Endometrial microvascular endothelial cells (primary cell): ENCODE data around the gene PGGHG. TPM values are rescaled to one million over a fixed set of nuclear protein-coding genes. Genes with fewer than 3 reads are reported as not detected.
"Not testable (repeated sequence)": the region's sequence is repeated elsewhere in the genome, so short reads cannot be mapped to it uniquely, and the experiment has no call there.

ENCODE experiments used
- in situ Hi-C: cut with HindIII; loops from 2 replicates; pipeline ENCODE4 v1.10.0; 2017; ENCODE audit warnings: low sequenced_read_pairs, low pct_unique_long_range_greater_than_20kb; ENCODE audit errors: inconsistent ontology term
- total RNA-seq: library from RNA; depleted of rRNA; stranded (reverse); fragments of >200 nt; gene quantifications from one replicate; pipeline ENCODE4 v1.2.3, GENCODE V29; 2015; ENCODE audit errors: inconsistent ontology term

The PGGHG gene
- total RNA-seq, 1 donor from 2014 or later, result 9.7 TPM

DNA sequence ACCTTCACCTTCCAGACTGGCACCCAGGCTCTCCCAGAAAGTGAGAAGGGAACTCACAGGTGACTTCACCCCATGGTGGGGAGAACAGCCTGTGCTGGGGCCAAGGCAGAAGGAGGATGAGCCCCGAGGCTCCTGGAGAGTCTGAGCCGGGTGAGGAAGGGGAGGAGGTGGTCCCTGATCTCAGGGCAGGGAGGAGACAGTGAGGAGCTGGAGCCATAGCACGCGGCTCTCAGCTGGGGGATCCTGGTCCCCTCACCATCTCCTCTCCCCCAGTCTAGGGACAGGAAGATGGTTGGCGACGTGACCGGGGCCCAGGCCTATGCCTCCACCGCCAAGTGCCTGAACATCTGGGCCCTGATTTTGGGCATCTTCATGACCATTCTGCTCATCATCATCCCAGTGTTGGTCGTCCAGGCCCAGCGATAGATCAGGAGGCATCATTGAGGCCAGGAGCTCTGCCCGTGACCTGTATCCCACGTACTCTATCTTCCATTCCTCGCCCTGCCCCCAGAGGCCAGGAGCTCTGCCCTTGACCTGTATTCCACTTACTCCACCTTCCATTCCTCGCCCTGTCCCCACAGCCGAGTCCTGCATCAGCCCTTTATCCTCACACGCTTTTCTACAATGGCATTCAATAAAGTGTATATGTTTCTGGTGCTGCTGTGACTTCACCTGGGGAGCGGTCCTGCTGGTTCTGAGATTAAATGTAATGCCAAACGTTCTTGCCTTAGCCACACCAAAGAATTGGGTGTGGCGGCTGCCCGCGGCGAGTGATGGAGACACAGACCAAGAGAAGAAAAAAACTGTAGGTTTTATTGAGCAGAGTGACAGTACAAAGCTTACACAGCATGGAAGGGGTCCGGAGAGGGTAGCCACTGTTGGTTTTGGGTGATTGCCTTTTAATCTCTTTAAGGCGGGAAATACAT, 20.1 kb downstream of the PGGHG start:
- in situ Hi-C loops, result not testable (repeated sequence)

GRCh38 chr11:309979-310572, 21.1 kb downstream of the PGGHG start:
- in situ Hi-C loops, result not testable (repeated sequence)

DNA sequence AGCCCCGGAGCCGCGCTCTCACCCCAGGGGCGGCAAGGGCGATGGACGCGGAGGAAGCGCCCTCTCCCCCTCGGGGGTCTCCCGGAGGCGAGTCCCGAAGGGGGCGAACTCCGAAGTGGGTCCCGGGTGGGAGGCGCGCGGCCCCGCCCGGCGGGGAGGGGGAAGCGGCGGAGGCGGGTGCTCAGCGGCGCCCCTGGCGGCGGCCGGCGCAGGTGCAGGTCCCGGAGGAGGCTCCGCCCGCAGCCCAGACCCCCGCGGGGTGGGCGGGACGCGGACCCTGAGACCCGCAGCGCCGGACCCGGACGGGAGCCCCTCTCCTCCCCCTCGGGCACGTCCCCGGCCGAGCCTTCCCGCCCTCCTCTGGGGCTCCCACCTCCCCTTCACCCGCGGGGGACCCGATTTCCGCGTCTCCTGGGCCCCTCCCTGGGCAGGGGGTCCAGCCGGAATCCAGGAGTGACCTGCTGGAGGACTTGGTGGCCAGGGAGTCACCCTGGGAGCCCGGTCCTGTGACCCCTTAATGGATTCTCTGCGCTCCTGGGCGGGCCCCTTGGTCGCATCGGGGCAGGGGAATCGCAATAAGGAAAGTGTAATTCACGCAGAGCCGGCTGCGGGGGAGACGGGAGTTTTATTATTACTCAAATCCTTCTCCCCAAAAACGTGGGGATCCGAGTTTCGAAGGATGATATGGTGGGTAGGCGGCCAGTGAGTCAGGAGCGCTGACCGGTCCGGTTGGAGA, 22.3 kb downstream of the PGGHG start:
- in situ Hi-C loops, result not testable (repeated sequence)

DNA sequence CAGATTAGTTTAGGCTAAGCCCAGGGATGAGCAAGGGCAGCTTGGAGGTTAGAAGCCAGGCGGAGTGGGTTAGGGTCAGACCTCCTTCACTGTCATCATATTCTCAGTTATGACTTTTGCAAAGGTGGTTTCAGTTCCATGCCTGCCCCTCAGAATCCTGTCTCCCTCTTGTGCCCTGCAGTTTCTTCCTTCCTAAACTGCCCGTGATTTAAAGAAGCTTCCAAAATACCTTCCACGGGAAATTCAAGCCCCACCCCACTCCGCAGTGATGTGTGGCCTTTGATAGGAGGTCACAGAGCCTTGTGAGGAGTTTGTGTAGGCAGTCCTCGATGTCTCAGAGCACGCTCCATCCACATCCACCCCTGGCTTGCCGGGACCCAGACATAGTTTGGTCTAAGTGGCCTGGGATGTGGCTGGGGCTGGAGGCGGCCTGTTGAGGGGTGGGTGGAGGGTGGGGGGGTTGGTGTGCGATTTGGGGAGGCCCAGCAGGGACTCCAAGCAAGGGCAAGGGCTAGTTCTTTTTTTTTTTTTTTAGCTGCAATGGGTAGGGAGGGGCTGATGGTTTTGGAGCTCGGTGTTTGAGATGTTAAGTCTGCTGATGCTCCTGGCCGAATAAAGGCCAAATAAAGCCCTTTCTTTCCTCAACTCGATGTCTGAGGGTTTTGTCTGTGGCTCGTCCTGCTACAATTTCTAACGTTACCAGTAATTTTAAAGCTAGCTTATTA, 23.3 kb downstream of the PGGHG start:
- in situ Hi-C loops, result no loop called here

GRCh38 chr11:313304-313786, 24.4 kb downstream of the PGGHG start:
- in situ Hi-C loops, result no loop called here

- in situ Hi-C loops, result no loop called here
Observed at GRCh38 chr11:313787-314553, 25.0 kb downstream of the PGGHG start, which contains the start of gene IFITM1. IFITM1 (plus strand) TSS chr11:314040; CDS start chr11:314171, 131 bp downstream.

- in situ Hi-C loops, result not testable (repeated sequence)
Observed at GRCh38 chr11:314554-314875, 25.6 kb downstream of the PGGHG start.

DNA sequence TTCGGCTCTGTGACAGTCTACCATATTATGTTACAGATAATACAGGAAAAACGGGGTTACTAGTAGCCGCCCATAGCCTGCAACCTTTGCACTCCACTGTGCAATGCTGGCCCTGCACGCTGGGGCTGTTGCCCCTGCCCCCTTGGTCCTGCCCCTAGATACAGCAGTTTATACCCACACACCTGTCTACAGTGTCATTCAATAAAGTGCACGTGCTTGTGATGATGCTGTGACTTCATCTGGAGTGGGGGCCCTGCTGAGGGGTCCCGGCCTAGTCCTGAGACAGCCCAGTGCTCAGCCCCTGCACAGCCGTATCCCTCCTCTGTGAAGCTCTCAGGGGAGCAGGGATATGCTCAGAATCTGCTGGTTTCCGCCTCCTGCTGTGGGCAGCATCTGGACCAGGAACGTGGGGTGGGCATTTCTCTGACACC, 26.1 kb downstream of the PGGHG start:
- in situ Hi-C loops, result no loop called here

DNA sequence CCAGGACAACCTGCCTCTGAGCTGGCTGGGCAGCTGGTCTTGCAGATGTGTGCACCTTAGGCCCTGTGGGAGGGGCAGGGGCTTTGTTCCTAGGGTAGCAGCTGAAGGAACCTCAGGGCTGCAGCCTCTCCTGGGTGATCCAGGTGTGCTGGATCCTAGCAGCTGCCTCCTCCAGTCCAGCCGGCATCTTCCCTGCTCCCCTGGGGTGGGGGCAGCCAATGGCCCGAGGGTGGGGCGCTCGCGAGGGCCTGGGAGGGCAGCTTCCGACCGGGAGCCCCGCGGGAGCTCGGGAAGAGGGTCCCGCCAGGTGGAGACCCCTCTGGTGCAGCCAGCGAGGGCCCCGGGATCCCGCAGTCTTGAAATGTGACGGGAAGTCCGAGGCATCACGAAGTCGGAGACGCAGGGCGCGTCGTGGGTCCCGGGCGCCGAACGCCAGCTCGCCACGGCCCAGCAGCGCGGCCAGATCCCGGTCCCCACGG, 26.6 kb downstream of the PGGHG start:
- in situ Hi-C loops, result no loop called here

- in situ Hi-C loops, result no loop called here
Observed at GRCh38 chr11:316031-316701, 27.2 kb downstream of the PGGHG start.

- in situ Hi-C loops, result no loop called here
Observed at GRCh38 chr11:316891-317301, 28.0 kb downstream of the PGGHG start.

DNA sequence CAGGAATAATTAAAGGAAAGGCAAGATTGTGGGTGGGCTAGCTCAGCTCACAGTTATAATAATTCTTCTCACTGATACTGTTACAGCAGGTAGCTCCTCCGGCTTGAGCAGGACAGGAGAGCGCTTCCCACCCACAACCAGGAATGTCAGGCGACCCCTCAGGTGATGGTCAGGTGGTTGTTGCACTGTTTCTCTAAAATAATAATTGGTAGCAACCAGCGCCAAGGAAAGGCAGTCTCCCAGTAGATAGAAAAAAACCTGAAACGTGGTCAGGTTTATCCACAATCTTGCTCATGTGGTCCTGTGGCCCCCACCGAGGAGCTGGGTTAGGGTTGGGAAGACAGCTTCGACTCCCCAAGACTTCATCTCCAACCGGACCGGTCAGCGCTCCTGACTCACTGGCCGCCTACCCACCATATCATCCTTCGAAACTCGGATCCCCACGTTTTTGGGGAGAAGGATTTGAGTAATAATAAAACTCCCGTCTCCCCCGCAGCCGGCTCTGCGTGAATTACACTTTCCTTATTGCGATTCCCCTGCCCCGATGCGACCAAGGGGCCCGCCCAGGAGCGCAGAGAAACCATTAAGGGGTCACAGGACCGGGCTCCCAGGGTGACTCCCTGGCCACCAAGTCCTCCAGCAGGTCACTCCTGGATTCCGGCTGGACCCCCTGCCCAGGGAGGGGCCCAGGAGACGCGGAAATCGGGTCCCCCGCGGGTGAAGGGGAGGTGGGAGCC, 28.9 kb downstream of the PGGHG start:
- in situ Hi-C loops, result not testable (repeated sequence)

DNA sequence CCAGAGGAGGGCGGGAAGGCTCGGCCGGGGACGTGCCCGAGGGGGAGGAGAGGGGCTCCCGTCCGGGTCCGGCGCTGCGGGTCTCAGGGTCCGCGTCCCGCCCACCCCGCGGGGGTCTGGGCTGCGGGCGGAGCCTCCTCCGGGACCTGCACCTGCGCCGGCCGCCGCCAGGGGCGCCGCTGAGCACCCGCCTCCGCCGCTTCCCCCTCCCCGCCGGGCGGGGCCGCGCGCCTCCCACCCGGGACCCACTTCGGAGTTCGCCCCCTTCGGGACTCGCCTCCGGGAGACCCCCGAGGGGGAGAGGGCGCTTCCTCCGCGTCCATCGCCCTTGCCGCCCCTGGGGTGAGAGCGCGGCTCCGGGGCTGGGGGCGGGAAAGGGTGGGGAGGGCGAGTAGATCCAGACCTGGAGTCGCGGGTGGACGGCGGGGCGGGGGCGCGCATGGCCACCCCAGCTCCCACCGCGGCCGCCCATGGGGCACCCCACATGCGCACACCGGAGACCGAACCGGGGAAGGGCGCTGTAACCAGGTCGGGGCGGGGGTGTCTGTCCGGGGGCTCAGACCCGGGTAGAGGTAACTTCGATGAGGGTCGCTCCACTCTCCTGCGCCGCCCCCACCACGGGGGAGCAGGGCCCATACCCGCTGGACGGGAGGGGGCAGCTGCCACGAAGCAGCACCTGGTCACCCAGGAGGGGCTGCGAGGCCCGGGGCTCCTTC, 29.6 kb downstream of the PGGHG start:
- in situ Hi-C loops, result not testable (repeated sequence)

DNA sequence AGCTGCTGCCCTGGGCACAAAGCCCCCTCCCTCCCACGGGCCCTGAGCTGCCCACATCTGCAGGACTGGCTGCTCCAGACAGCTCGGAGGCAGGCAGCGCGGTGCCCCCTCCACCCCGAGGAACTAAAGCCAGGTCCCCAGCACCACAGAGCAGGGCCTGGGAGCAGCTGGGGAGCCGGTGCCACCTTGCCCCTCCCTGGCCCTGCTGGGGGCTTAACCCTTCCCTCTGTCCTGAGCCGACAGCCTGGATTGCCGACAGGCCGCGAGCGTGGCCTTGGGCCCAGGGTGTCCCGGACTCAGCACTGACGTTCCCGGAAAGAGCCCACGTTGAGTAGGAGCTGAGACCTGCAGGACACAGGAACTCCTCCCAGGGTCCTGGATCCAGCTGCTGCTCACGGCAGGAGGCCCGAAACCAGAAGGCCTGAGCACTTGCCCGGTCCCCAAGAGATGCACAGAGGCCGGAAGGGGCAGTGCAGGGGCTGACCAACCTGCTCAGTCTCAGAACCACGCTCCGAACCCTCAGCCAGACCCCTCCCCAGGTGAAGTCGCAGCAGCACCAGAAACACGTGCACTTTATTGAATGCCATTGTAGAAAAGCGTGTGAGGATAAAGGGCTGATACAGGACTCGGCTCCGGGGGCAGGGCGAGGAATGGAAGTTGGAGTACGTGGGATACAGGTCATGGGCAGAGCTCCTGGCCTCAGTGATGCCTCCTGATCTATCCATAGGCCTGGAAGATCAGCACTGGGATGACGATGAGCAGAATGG, 30.4 kb downstream of the PGGHG start:
- in situ Hi-C loops, result not testable (repeated sequence)

DNA sequence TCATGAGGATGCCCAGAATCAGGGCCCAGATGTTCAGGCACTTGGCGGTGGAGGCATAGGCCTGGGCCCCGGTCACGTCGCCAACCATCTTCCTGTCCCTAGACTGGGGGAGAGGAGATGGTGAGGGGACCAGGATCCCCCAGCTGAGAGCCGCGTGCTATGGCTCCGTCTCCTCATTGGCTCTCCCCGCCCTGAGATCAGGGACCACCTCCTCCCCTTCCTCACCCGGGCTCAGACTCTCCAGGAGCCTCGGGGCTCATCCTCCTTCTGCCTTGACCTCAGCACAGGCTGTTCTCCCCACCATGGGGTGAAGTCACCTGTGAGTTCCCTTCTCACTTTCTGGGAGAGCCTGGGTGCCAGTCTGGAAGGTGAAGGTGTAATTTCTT, 31.0 kb downstream of the PGGHG start:
- in situ Hi-C loops, result not testable (repeated sequence)

DNA sequence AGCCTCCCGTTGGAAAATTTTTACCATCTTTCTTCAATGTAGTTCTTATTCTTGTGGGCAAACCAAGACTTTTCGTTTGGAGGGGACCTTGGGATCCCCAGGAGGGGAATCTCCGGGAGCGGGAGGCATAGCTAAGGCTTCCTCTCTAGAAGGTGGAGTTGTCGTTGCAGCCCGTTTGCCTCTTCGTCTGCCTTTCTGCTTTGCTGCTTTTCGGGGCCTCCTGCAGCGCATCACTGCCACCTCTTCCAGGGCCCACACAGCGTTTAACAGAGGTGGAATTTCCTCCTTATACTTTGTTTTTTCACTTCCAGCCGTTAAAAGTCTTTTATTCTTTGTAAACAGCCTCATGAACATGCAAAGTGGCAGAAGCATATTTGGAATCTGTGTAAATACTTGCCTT, 35.2 kb downstream of the PGGHG start:
- in situ Hi-C loops, result no loop called here
